Astrocyte of the hippocampus (primary cell): ENCODE data around the gene EXO1.
"Not testable (repeated sequence)": the region's sequence is repeated elsewhere in the genome, so short reads cannot be mapped to it uniquely, and the experiment has no call there.

Experiments used
- DNase-seq: peaks from one replicate; pipeline ENCODE4 v3.0.0; 2011; ENCODE audit warnings: low read depth, low spot score

The EXO1 gene

GRCh38 chr1:241847796-241848685 is at the start of gene EXO1:
TSS of gene EXO1 (plus strand) at chr1:241848204. CDS start at chr1:241850426, 2,222 bp downstream.
- DNase-seq, result peak; percentile 96

- no peak for DNase-seq
Observed at GRCh38 chr1:241799416-241799815, 48.6 kb upstream of the EXO1 start.

DNA sequence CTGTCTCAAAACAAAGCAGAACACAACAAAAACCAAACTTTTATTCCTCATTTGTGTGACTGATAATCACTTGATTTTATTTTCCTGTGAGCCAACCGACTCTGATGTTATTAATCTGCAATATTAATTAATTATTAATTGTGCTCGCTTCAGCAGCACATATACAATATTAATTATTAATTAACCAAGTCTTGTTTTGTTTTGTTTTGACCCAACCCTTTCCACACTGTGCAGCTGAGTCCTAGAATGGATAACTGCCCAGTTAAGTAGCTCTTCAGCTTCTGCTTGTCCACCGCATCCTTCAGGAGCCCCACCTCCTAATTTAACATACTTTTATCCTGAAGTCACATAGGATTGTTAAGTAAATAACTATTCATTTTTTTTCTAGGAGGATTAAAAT is 47.4 kb upstream of the EXO1 start:
- DNase-seq, result no peak

GRCh38 chr1:241802863-241803262 is 45.1 kb upstream of the EXO1 start:
- DNase-seq, result no peak

DNA sequence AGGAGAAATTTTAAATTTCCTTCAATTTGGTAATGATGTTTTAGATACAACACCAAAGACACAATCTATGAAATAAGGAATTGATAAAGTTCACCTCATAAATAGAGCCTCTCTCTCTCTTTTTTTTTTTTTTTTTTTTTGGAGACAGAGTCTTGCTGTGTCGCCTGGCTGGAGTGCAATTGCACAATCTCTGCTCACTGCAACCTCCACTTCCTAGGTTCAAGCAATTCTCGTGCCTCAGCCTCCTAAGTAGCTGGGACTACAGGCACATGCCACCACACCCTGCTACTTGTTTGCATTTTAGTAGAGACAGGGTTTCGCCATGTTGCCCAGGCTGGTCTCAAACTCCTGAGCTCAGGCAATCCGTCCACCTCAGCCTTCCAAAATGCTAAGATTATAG is 43.3 kb upstream of the EXO1 start:
- DNase-seq, result not testable (repeated sequence)

- DNase-seq, result no peak
Observed at GRCh38 chr1:241808265-241808664, 39.7 kb upstream of the EXO1 start.

GRCh38 chr1:241810769-241811405 is 37.1 kb upstream of the EXO1 start:
- no peak for DNase-seq

GRCh38 chr1:241813768-241814320 is 34.2 kb upstream of the EXO1 start:
- no peak for DNase-seq

- no peak for DNase-seq
Observed at GRCh38 chr1:241816008-241816407, 32.0 kb upstream of the EXO1 start.

- DNase-seq, result peak; percentile 41
Observed at GRCh38 chr1:241817331-241817792, 30.6 kb upstream of the EXO1 start.

- DNase-seq, result no peak
Observed at GRCh38 chr1:241817956-241818612, 29.9 kb upstream of the EXO1 start.

DNA sequence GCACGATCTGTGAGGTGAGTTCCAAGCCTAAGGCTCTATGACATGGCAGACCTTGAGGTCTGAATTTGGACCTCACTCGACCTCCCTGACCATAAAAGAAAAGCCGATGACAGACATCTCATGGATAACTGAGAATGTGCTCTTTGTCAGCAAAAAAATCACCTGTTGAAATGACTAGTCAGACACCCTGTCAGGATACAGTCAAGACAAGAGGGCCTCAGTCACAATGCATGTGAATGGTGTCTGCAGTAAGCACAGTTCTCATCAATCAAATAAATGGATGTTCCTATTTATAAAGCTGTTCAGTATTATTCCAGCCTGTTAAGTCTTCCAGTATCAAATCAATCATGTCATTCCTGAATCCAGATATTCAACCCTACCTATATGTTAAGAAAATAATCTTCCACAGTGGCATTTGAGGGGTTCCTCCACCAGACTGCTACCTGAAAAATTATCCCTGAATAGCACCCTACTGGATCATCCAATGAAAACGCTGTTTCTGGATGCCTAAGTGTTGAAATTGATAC is 28.6 kb upstream of the EXO1 start:
- no peak for DNase-seq

DNA sequence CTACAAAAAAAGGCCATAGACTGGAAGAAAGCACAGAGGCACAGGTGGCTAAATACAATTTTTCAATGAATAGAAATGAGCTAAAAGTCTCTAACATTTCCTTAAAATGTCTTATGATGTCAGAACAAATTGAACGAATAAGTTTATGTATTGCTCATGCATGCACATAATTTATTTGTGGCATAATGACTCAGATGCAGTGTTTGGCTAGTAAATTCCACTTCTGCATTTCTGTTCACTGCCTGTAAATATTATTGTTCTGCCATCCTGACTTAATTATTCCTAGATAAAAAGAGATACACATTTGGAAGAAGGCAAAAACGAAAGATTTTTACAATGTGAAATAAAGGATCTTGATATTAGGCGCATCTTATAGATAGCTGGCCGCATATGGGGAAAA is 26.6 kb upstream of the EXO1 start:
- DNase-seq, result peak; percentile 57

DNA sequence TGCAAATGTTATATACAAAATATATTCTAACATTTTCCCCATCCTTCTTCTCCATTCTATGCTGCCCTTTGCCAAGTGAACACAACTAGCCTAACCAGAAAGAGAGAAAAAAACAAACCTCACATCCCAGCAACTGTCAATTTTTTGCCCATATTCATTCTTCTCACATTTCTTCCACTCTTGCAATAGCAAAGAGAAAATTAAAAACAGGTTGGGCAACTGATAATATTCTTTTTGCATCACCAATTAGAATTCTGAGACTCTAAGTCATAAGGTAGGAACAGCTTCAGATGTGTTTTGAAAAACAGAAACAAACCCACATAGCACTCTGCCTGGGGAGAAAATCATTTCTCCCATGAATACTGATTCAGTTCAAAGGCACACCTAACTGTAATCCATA is 25.2 kb upstream of the EXO1 start:
- no peak for DNase-seq

- DNase-seq, result no peak
Observed at GRCh38 chr1:241823925-241824324, 24.1 kb upstream of the EXO1 start.

DNA sequence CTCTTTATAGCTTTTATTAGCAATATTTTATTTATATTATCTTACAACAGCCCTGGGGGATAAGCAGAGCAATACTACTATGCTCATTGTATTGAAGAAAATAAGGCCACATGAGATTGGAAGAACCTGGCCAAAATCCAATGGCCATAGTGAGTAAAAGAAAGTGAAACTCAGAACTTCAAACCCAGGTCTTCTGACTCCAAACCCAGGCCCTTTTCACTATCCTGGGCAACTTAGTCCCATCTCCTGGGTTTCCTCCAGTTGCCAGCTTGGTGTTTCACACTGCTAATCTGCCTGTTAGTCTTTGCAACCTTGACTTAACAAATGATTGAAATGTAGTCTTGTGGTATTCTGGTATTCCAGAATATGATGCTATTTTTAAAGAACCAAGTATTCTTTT is 22.4 kb upstream of the EXO1 start:
- DNase-seq, result peak; percentile 34

GRCh38 chr1:241826613-241827012 is 21.4 kb upstream of the EXO1 start:
- not testable (repeated sequence) for DNase-seq

GRCh38 chr1:241827264-241827663 is 20.7 kb upstream of the EXO1 start:
- no peak for DNase-seq

DNA sequence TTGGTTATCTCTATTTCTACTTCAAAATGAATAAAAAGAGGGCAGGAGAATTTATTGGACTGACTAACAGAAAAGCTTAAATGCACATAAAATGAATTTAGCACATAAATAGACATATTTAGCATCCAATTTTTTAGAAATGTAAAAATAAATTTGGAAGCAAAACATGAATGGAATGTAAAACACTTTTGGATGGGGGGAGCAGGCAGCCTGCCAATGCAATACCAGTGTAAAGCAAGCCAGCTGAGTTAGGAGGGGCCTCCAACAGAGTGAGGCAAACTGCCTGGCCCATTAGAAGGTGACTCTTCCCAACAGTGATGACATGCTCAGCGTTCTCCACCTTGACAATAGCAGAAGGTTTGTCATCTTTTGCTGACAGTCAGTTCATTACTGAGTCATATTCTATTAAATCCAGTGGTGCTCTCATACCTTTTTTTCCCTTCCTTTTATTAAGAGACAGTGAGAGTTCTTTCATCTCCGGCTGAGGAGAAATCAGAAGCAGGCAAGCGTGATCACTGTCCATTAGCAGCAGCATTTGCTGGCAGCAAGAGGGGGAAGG is 19.5 kb upstream of the EXO1 start:
- DNase-seq, result peak; percentile 31

- DNase-seq, result no peak
Observed at GRCh38 chr1:241829468-241829867, 18.5 kb upstream of the EXO1 start.

- peak; percentile 65 for DNase-seq
Observed at GRCh38 chr1:241834733-241835377, 13.1 kb upstream of the EXO1 start.
